HG03521 (cell line): Measurements from ENCODE around the gene MEOX1.

ENCODE experiments used
- ATAC-seq: cut with Tn5 transposase; IDR thresholded peaks from one replicate; pipeline ENCODE4 v1.9.1; 2021; ENCODE audit warnings: mild to moderate bottlenecking, moderate library complexity; ENCODE audit not compliant: unreplicated experiment

MEOX1 gene

GRCh38 chr17:43658900-43659299 lies 2.8 kb downstream of the MEOX1 start:
- no peak for ATAC-seq

DNA sequence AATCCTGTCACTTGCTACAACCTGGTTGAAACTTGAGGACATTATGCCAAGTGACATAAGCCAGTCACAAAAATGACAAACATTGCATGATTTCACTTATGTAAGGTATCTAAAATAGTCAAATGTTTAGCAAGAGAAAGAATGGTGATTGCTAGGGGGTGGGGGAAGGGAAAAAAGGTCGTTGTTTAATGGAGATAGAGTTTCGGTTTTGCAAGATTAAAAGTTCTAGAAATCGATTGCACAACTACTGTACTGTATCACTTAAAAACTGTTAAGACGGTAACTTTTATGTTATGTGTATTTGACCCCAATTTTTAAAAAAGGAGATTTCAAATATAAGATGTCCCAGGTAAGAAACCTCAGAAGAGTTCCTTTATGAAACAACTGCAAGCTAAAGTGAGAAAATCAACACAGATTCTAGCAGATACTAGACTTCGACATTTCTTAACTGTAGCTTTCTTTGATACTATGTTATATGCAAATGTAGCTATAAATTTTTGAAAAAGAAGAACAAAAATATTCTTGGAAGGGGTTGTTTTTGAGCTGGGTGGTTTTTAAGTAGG lies 5.9 kb downstream of the MEOX1 start:
- ATAC-seq = no peak

DNA sequence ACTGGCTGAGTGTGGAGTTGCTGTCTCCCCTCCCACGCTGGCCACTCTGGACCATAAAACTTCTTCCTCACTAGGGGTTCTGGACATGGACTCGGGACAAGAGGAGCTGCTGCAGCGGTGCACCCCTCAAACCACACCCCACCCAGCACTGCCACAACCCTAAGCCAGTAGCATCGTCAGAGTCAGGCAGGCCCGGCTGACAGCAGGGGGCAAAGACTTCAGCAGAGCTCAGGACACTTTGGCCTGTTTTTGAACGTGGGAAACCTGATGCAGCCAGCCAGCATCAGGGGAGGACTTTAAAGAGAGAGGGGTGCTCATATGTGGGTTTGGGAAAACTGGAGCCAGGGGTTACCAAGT lies 9.6 kb downstream of the MEOX1 start:
- no peak for ATAC-seq

DNA sequence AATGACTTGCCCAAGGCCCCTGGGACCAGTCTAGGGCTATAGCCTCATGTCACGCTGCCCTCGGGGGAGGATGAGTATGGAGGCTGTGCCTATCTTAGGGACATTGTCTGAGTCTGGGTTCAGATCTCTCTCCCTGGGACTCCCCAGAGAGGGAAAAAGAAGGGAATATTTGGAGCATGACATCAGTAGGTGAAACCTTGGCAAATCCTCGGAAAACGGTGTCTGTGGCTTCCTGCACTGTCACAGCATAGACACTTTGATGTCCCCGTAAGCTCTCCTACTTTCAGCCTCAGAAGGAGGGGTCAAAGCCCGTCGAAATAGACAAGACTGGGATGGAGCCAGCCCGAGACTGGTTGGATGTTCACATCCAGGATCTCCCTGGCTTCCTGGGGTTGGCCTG lies 11.3 kb downstream of the MEOX1 start:
- no peak for ATAC-seq

DNA sequence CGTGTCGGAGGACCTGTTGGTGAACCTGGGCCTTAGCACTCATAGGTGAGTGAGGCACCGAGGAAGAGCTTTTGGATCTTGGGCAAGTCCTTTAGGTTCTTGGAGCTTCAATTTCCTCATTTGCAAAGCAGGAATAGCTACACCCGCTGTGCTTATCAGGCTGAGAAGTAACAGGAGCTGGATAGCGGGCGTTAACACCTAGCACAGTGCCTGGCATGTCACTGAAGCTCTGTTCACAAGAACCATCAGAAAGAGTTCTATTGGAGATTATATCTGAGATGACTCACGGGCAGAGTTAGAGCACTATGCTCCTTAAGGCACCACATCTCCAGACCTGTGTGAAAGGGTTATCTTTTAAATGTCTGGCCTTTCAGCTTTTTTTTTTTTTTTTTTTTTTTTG lies 12.8 kb downstream of the MEOX1 start:
- ATAC-seq = no peak

GRCh38 chr17:43645765-43646481 lies 15.8 kb downstream of the MEOX1 start:
- no peak for ATAC-seq

GRCh38 chr17:43645450-43645764 lies 16.3 kb downstream of the MEOX1 start:
- no peak for ATAC-seq

DNA sequence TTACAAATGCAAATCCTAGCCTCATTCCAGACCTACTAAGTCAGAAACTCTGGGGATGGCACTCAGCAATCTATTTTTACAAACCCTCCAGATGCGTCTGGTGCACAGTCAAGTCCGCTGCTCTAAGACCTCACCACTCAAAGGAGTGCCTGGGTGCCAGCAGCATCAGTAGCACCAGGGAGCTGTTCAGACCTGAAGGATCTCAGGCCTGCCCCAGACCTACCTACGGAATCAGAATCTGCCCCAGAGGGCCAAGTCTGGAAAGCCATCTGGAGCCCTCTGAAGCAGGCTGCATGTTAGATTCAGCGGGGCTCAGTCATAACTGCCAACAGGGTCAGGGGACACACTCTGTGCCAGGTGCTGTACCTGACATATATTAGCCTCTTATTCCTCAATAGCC lies 17.6 kb downstream of the MEOX1 start:
- ATAC-seq = no peak

GRCh38 chr17:43641416-43641815 lies 20.3 kb downstream of the MEOX1 start:
- no peak for ATAC-seq

GRCh38 chr17:43640491-43641252 lies 21.1 kb downstream of the MEOX1 start:
- no peak for ATAC-seq

GRCh38 chr17:43637563-43638323 lies 24.0 kb downstream of the MEOX1 start:
- no peak for ATAC-seq

DNA sequence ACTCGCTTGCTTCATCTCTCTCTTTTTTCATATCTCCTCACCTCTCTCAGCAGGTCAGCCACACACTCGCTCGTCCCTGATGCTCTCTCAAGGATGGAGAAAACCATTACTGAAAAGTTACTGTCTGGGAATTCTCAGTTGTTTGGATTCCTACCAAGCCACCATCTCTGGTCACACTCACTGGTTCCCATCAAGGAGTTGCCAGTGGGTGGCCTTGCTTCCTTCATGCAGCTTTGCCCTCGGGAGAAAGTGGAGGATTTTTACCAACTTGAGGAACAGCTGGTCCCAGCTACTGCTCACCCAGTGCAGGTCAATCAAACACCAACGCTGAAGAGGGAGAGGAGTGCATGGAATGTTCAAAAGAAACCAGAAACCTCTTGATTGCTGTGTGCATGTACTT lies 25.3 kb downstream of the MEOX1 start:
- no peak for ATAC-seq

DNA sequence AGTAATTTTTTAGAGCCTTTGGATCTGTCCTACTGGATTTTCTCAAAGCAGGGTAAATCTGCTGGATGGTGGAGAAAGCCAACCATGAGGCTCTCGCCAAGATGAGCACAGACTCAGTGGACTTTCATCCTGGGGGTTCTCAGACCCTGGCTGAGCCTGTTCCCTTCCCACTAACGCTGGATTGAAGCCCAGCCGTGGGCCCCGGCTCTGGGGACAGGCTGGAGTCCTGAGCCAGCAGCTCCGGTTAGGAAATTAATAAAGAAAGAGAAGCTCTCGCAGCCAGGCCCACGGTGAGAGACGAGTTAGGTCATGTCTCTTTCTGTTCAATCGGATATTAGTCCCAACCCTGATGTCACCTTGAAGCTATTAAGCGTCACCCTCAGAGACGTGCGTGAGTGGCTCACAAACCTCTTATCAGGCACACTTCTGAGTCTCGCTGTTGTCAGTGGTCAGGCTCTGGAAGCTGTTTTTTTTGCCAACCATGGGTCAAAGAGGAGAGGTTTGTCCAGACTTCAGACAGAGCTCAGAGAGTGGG lies 27.1 kb downstream of the MEOX1 start:
- ATAC-seq = no peak

DNA sequence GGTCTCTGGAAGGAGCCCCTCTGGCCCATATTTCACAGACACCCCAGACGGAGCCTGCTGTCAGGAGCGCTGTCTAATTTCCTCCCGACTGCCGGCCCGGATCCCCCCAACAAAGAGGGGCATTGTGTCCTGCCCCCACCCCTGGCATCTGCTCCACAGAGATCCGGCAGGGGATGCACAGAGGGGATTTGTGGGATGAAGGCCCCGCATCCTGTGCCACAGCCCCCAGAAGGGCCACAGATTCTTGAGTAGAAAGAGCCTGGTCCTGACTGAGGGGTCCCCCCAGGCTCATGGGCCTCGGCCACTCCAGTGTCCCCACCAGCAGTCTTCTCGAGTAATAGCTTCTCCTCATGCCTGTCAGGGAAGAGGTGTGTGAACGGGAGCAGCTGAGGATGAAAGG lies 29.5 kb downstream of the MEOX1 start:
- no peak for ATAC-seq

DNA sequence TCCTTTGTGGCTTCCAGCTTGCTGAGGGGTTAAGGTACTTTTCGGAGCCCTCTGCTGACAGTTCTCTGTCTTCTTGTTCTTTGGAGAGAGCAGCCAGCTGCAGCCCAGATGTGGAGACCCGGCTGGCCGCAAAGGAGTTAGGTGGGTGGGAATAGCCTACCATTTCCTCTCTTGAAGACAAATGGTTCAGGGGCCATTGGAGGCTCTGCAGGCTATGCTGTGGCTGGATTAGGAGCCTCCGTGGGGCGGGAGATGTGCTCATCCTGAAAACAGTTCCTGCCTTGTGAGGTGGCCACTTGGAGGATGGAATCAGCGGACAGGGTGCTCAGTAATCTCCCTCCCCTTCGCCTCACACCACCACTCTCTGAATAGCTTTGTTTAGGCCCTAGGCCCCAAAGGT lies 30.3 kb downstream of the MEOX1 start:
- ATAC-seq = no peak

GRCh38 chr17:43628089-43628650 lies 33.6 kb downstream of the MEOX1 start:
- ATAC-seq = no peak

DNA sequence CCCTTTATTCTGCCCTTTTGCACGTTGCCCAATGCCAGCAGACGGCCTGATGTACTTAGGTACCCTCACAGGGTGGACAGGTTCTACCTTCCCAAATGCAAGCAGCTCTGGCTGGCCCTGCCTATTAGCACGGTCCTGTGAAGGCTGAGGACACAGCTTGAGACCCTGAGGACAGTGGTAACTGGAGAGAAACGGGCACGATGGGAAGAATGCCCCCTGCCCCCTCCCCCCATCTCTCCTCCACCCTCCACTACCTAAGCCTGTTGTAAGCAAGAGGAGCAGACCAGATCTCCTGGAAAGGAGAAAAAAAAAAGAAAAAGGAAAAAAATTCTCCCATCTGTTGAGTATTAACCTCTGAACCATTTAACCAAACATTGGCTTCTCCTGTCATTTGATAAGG lies 34.1 kb downstream of the MEOX1 start:
- no peak for ATAC-seq

DNA sequence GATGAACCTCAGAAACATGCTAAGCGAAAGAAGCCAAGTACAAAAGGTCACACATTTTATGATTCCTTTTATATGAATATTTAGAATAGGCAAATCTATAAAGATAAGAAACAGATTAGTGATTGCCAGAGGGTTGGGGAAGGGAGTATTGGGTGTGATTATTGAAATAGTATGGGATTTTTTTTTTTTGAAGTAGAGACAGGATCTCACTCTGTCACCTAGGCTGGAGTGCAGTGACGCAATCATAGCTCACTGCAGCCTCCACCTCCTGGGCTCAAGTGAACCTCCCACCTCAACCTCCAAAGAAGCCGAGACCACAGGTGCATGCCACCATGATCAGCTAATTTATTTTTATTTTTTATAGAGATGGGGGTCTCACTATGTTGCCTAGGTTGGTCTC lies 35.7 kb downstream of the MEOX1 start:
- no peak for ATAC-seq

- no peak for ATAC-seq
Observed at GRCh38 chr17:43625606-43626005, 36.1 kb downstream of the MEOX1 start.

- ATAC-seq = no peak
Observed at GRCh38 chr17:43620581-43620980, 41.1 kb downstream of the MEOX1 start.

- ATAC-seq = no peak
Observed at GRCh38 chr17:43620147-43620546, 41.6 kb downstream of the MEOX1 start.
